HCT116 (cell line): ENCODE data around the gene NTNG1.

Experiments
- ATF3 ChIP-seq: IDR thresholded peaks from 2 replicates; pipeline ENCODE4 v1.6.1; 2012
- CEBPB ChIP-seq: IDR thresholded peaks from 2 replicates; pipeline ENCODE4 v1.6.1; 2012; ENCODE audit warnings: low read depth
- CTCF ChIP-seq, 3 experiments: fragments of 200-600 bp in 1 of 3; sonication (generic) in 1 of 3; IDR thresholded peaks in 2 of 3; conservative IDR thresholded peaks in 1 of 3; 2 replicates each; pipeline ENCODE4 v1.5.1; 2012 to 2017; ENCODE audit warnings: low read depth in 2 of 3, low read length in 2 of 3, antibody characterized with exemption in 1 of 3, borderline replicate concordance in 1 of 3, control low read depth in 1 of 3, mild to moderate bottlenecking in 1 of 3, mixed read lengths in 1 of 3, mixed run types in 1 of 3, moderate library complexity in 1 of 3; ENCODE audit not compliant: insufficient read depth in 1 of 3
- EZH2 ChIP-seq: fragments of 200-600 bp; sonication (generic); IDR thresholded peaks from 2 replicates; pipeline ENCODE4 v1.6.1; 2017; ENCODE audit warnings: antibody characterized with exemption, mixed run types
- EZH2phosphoT487 ChIP-seq: fragments of 200-600 bp; IDR thresholded peaks from 2 replicates; pipeline ENCODE4 v1.6.1; 2018; ENCODE audit warnings: antibody characterized with exemption, borderline replicate concordance
- POLR2A ChIP-seq: IDR thresholded peaks from 2 replicates; pipeline ENCODE4 v1.7.0; 2011; ENCODE audit warnings: borderline replicate concordance; ENCODE audit not compliant: insufficient read depth, insufficient read length; ENCODE audit errors: extremely low read depth
- POLR2AphosphoS5 ChIP-seq: IDR thresholded peaks from 2 replicates; pipeline ENCODE4 v1.6.1; 2011; ENCODE audit warnings: mild to moderate bottlenecking, low read depth, low read length, moderate library complexity
- RAD21 ChIP-seq: IDR thresholded peaks from 2 replicates; pipeline ENCODE4 v1.6.1; 2012; ENCODE audit warnings: low read depth, mild to moderate bottlenecking
- SP1 ChIP-seq: IDR thresholded peaks from 2 replicates; pipeline ENCODE4 v1.6.1; 2012; ENCODE audit warnings: low read depth
- ZFX ChIP-seq: fragments of 450-650 bp; IDR thresholded peaks from 2 replicates; pipeline ENCODE4 v1.6.1; 2017
- ZNF274 ChIP-seq: fragments of 200-500 bp; sonication (Bioruptor generic); IDR thresholded peaks from 2 replicates; pipeline ENCODE4 v1.6.1; 2014; ENCODE audit warnings: mild to moderate bottlenecking, low read depth, low read length, inconsistent platforms

GRCh38 chr1:107213225-107213624, 72.4 kb downstream of the NTNG1 start:
- TF ChIP-seq POLR2A (no peak), RAD21 (no peak), CTCF (IDR thresholded peaks at IDR 0.05 in 2 of 3, conservative IDR thresholded peaks at IDR 0.05 in 1 of 3; ENCODE audit: borderline replicate concordance in 1 of 3, insufficient read depth in 1 of 3, low read depth in 2 of 3, low read length in 2 of 3) (no peak), EZH2phosphoT487 (no peak), CEBPB (no peak), POLR2AphosphoS5 (no peak), EZH2 (no peak), ZFX (no peak), ATF3 (no peak), ZNF274 (no peak), SP1 (no peak)
